CD4-positive, CD25-positive, alpha-beta regulatory T cell (primary cell): ENCODE data around the gene MTTP. TPM values are rescaled to one million over a fixed set of nuclear protein-coding genes. Genes with fewer than 3 reads are reported as not detected.

Experiments
- ATAC-seq, 2 donors: fragments of 150-1000 bp; cut with Tn5 transposase; one replicate each; pipeline ENCODE4 v1.10.0; 2021; ENCODE audit warnings: low read depth in 2 of 2, moderate number of reproducible peaks in 2 of 2, moderate library complexity in 1 of 2
- DNase-seq, 3 donors: peaks; one replicate each; pipeline versions ENCODE4 v3.0.0 to v3.0.0-alpha.2; 2012 to 2022; ENCODE audit warnings: mixed read lengths in 1 of 3
- H3K27ac ChIP-seq: one replicate; pipeline ENCODE4 v1.7.0; 2013; ENCODE audit warnings: mild to moderate bottlenecking, low read length; ENCODE audit not compliant: insufficient read depth, poor library complexity, severe bottlenecking
- H3K27me3 ChIP-seq: one replicate; pipeline ENCODE4 v1.7.0; 2013; ENCODE audit warnings: low read length; ENCODE audit not compliant: control insufficient read depth, insufficient read depth
- H3K36me3 ChIP-seq: one replicate; pipeline ENCODE4 v1.7.0; 2013; ENCODE audit warnings: mild to moderate bottlenecking, low read length, moderate library complexity; ENCODE audit not compliant: control insufficient read depth, insufficient read depth
- H3K4me1 ChIP-seq: 2 replicates; pipeline ENCODE4 v1.7.0; 2013; ENCODE audit warnings: mild to moderate bottlenecking, low read length; ENCODE audit not compliant: insufficient read depth, control insufficient read depth, poor library complexity, severe bottlenecking
- H3K4me3 ChIP-seq: one replicate; pipeline ENCODE4 v1.7.0; 2013; ENCODE audit warnings: low read depth, mild to moderate bottlenecking, low read length, moderate library complexity
- H3K9me3 ChIP-seq, 2 experiments: 1 replicate in 1 of 2; 2 replicates in 1 of 2; pipeline ENCODE4 v1.7.0; 2013; ENCODE audit warnings: low read length in 2 of 2, mild to moderate bottlenecking in 1 of 2, moderate library complexity in 1 of 2; ENCODE audit not compliant: control insufficient read depth in 2 of 2
- H3K27ac Mint-ChIP-seq, 3 donors: one replicate each; pipeline ENCODE4 v1.8.0; 2020 to 2022; ENCODE audit warnings: mild to moderate bottlenecking in 3 of 3, mixed read lengths in 3 of 3, moderate library complexity in 2 of 3
- H3K27me3 Mint-ChIP-seq: one replicate; pipeline ENCODE4 v1.8.0; 2022; ENCODE audit warnings: mild to moderate bottlenecking, mixed read lengths
- H3K36me3 Mint-ChIP-seq: one replicate; pipeline ENCODE4 v1.8.0; 2020; ENCODE audit warnings: mixed read lengths
- H3K4me1 Mint-ChIP-seq, 4 donors: one replicate each; pipeline ENCODE4 v1.8.0; 2020 to 2022; ENCODE audit warnings: mixed read lengths in 4 of 4, mild to moderate bottlenecking in 1 of 4
- H3K4me3 Mint-ChIP-seq, 4 donors: one replicate each; pipeline ENCODE4 v1.8.0; 2020 to 2022; ENCODE audit warnings: mild to moderate bottlenecking in 4 of 4, mixed read lengths in 4 of 4, moderate library complexity in 3 of 4
- H3K9me3 Mint-ChIP-seq, 7 donors: one replicate each; pipeline ENCODE4 v1.8.0; 2020 to 2022; ENCODE audit warnings: mixed read lengths in 7 of 7, mild to moderate bottlenecking in 3 of 7, moderate library complexity in 2 of 7
- polyA plus RNA-seq, 4 donors: library from polyadenylated mRNA; unstranded; fragments of 300-500 nt; fragmentation: Illumina TruSeq; gene quantifications; one replicate each; pipeline ENCODE4 v1.2.3, GENCODE V29; 2021
- total RNA-seq: library from RNA; stranded (reverse); gene quantifications from one replicate; pipeline ENCODE4 v1.2.3, GENCODE V29; 2022

Gene MTTP
- total and polyA plus RNA-seq, 5 donors from 2014 or later: not detected

- Mint-ChIP-seq H3K27me3 (peaks cover 10% of the 10 kb centered on the region), H3K27ac (no peak overlapping the region), H3K36me3 (no peaks in the 10 kb centered on the region), H3K4me3 (no peak overlapping the region), H3K4me1 (no peaks in the 10 kb centered on the region), H3K9me3 (peaks cover 0 to 1% (median 0%) of the 10 kb centered on the region in 7 donors)
- peaks cover under 1% of the 10 kb centered on the region for H3K27me3 ChIP-seq
- ATAC-seq: no peak
- no peaks in the 10 kb centered on the region for H3K9me3 ChIP-seq
- no peaks in the 10 kb centered on the region for H3K36me3 ChIP-seq
- no peaks in the 10 kb centered on the region for H3K4me1 ChIP-seq
- no peak for DNase-seq
- H3K27ac ChIP-seq: no peak overlapping the region
- no peak overlapping the region for H3K4me3 ChIP-seq
These were observed 71.0 kb downstream of the MTTP start for GRCh38 chr4:99645638-99646037.

- H3K4me1 Mint-ChIP-seq: no peaks in the 10 kb centered on the region
- ATAC-seq (no peak), DNase-seq (no peak)
- peaks cover 2% of the 10 kb centered on the region for H3K27me3 Mint-ChIP-seq
- no peak overlapping the region for H3K4me3 Mint-ChIP-seq
- Histone ChIP-seq H3K4me1 (no peaks in the 10 kb centered on the region), H3K27me3 (no peaks in the 10 kb centered on the region), H3K9me3 (no peaks in the 10 kb centered on the region), H3K4me3 (no peak overlapping the region), H3K36me3 (no peaks in the 10 kb centered on the region), H3K27ac (no peak overlapping the region)
- peaks cover 0 to 1% (median 0%) of the 10 kb centered on the region in 7 donors for H3K9me3 Mint-ChIP-seq
- H3K27ac Mint-ChIP-seq: no peak overlapping the region
- H3K36me3 Mint-ChIP-seq: no peaks in the 10 kb centered on the region
These were observed 72.4 kb downstream of the MTTP start for GRCh38 chr4:99647071-99647470.

- Mint-ChIP-seq H3K4me1 (no peaks in the 10 kb centered on the region), H3K27me3 (no peaks in the 10 kb centered on the region), H3K4me3 (no peak overlapping the region), H3K36me3 (no peaks in the 10 kb centered on the region), H3K27ac (no peak overlapping the region), H3K9me3 (peaks cover 0 to 1% (median 0%) of the 10 kb centered on the region in 7 donors)
- Histone ChIP-seq H3K4me3 (no peak overlapping the region), H3K36me3 (no peaks in the 10 kb centered on the region), H3K4me1 (no peaks in the 10 kb centered on the region), H3K9me3 (no peaks in the 10 kb centered on the region), H3K27me3 (no peaks in the 10 kb centered on the region), H3K27ac (no peak overlapping the region)
- ATAC-seq (no peak), DNase-seq (no peak)
These were observed 73.7 kb downstream of the MTTP start for GRCh38 chr4:99648321-99648720.

- Mint-ChIP-seq H3K9me3 (peaks cover 0 to 1% (median 0%) of the 10 kb centered on the region in 7 donors), H3K4me1 (no peaks in the 10 kb centered on the region)
- no peak for ATAC-seq
These were observed 74.6 kb downstream of the MTTP start for GRCh38 chr4:99649208-99649607.

GRCh38 chr4:99649778-99650177, 75.2 kb downstream of the MTTP start:
- Histone ChIP-seq H3K4me3 (no peak overlapping the region), H3K36me3 (no peaks in the 10 kb centered on the region), H3K27me3 (no peaks in the 10 kb centered on the region), H3K27ac (no peak overlapping the region), H3K4me1 (no peaks in the 10 kb centered on the region), H3K9me3 (no peaks in the 10 kb centered on the region)
- Mint-ChIP-seq H3K36me3 (no peaks in the 10 kb centered on the region), H3K27ac (no peak overlapping the region), H3K4me3 (no peak overlapping the region), H3K9me3 (peaks cover 0 to 1% (median 0%) of the 10 kb centered on the region in 7 donors), H3K4me1 (no peaks in the 10 kb centered on the region), H3K27me3 (peaks cover 5% of the 10 kb centered on the region)
- ATAC-seq: peak in 1 of 2 donors; percentile 25
- DNase-seq: no peak

More at GRCh38 chr4:99649208-99649607, 74.6 kb downstream of the MTTP start:
- Histone ChIP-seq H3K4me1 (no peaks in the 10 kb centered on the region), H3K9me3 (no peaks in the 10 kb centered on the region), H3K27me3 (no peaks in the 10 kb centered on the region), H3K36me3 (no peaks in the 10 kb centered on the region), H3K4me3 (no peak overlapping the region), H3K27ac (no peak overlapping the region)
- Mint-ChIP-seq H3K36me3 (no peaks in the 10 kb centered on the region), H3K27ac (no peak overlapping the region), H3K4me3 (no peak overlapping the region), H3K27me3 (peaks cover 5% of the 10 kb centered on the region)
- DNase-seq: no peak

GRCh38 chr4:99651016-99651769, 76.6 kb downstream of the MTTP start:
- no peaks in the 10 kb centered on the region for H3K4me1 Mint-ChIP-seq
- H3K36me3 ChIP-seq: no peaks in the 10 kb centered on the region
- H3K27ac Mint-ChIP-seq: no peak overlapping the region
- H3K9me3 ChIP-seq: no peaks in the 10 kb centered on the region
- H3K27me3 ChIP-seq: no peaks in the 10 kb centered on the region
- H3K4me3 Mint-ChIP-seq: no peak overlapping the region
- H3K36me3 Mint-ChIP-seq: no peaks in the 10 kb centered on the region
- no peak overlapping the region for H3K4me3 ChIP-seq
- H3K4me1 ChIP-seq: no peaks in the 10 kb centered on the region
- H3K9me3 Mint-ChIP-seq: peaks cover 0 to 1% (median 0%) of the 10 kb centered on the region in 7 donors
- H3K27me3 Mint-ChIP-seq: peaks cover 5% of the 10 kb centered on the region
- no peak for ATAC-seq
- H3K27ac ChIP-seq: no peak overlapping the region
- DNase-seq: no peak

- DNase-seq (no peak), ATAC-seq (no peak)
- Mint-ChIP-seq H3K36me3 (no peaks in the 10 kb centered on the region), H3K4me3 (no peak overlapping the region), H3K9me3 (peaks cover 0 to 1% (median 0%) of the 10 kb centered on the region in 7 donors), H3K27me3 (peaks cover 5% of the 10 kb centered on the region), H3K27ac (no peak overlapping the region), H3K4me1 (no peaks in the 10 kb centered on the region)
- no peak overlapping the region for H3K4me3 ChIP-seq
- no peak overlapping the region for H3K27ac ChIP-seq
- H3K36me3 ChIP-seq: no peaks in the 10 kb centered on the region
- peaks cover 1% of the 10 kb centered on the region for H3K27me3 ChIP-seq
- no peaks in the 10 kb centered on the region for H3K9me3 ChIP-seq
- H3K4me1 ChIP-seq: no peaks in the 10 kb centered on the region
These were observed 77.3 kb downstream of the MTTP start for GRCh38 chr4:99651811-99652485.
